ENCODE measurements around the gene RIT2.

Gene RIT2

DNA sequence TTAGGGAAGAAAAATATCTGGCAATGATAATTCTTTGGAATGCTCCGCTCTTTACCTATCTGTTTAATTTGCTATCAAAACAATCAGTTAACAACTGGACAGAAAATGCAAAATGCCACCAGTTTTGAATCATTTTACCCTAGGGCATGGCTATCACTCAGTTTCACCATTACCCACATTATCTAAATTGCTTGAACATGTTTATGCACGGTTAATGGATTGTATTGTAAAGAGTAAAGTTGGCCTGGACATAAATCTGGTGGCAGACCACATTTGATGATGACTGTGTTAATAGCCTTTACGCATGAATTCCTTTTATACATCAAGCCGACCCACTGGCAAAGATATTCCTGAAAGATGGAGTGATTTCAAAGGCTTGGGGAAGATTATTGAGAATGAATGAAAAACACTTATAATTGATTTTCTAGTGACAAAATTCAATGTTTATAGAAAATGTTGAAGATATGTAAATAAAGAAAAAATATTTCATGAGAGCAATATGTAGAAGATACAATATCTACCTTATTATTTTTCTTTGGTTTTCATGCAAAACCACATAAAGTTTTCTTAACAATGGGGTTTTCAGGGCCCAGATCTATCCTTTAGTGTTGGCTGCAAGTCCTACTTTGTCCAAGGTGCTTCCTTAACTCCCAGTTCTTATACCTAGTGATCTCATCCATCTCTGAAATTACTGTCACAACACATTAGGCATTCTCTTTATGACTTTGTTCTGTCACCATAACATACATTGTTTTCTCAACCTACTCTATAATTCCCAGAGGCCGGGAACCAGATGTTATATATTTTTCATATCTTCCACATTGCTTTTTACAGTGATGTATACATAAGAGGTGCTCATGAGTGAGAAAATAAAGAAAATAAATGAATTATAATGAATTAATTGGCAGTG lies 265.1 kb downstream of the RIT2 start (continued):
- TF ChIP-seq, protein P1, sequence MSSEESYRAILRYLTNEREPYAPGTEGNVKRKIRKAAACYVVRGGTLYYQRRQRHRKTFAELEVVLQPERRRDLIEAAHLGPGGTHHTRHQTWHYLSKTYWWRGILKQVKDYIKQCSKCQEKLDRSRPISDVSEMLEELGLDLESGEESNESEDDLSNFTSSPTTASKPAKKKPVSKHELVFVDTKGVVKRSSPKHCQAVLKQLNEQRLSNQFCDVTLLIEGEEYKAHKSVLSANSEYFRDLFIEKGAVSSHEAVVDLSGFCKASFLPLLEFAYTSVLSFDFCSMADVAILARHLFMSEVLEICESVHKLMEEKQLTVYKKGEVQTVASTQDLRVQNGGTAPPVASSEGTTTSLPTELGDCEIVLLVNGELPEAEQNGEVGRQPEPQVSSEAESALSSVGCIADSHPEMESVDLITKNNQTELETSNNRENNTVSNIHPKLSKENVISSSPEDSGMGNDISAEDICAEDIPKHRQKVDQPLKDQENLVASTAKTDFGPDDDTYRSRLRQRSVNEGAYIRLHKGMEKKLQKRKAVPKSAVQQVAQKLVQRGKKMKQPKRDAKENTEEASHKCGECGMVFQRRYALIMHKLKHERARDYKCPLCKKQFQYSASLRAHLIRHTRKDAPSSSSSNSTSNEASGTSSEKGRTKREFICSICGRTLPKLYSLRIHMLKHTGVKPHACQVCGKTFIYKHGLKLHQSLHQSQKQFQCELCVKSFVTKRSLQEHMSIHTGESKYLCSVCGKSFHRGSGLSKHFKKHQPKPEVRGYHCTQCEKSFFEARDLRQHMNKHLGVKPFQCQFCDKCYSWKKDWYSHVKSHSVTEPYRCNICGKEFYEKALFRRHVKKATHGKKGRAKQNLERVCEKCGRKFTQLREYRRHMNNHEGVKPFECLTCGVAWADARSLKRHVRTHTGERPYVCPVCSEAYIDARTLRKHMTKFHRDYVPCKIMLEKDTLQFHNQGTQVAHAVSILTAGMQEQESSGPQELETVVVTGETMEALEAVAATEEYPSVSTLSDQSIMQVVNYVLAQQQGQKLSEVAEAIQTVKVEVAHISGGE (tag by site-specific recombination; conservative IDR thresholded peaks at IDR 0.05; ENCODE audit: low read depth): no peak; the same call in 1 of the 2 replicates
- TF ChIP-seq ZNF571 (tag by site-specific recombination; IDR thresholded peaks at IDR 0.05) (no peak), ZXDB (tag by site-specific recombination; IDR thresholded peaks at IDR 0.05) (peak; percentile 95), KLF16 (tag by site-specific recombination; IDR thresholded peaks at IDR 0.05) (peak; percentile 56; the same call in 1 of the 2 replicates), HOXA7 (CRISPR knock-in tag; IDR thresholded peaks at IDR 0.05; ENCODE audit: borderline replicate concordance) (no peak), ZNF48 (tag by site-specific recombination; IDR thresholded peaks at IDR 0.05) (no peak), HOXD13 (CRISPR knock-in tag; IDR thresholded peaks at IDR 0.05; ENCODE audit: borderline replicate concordance) (peak; percentile 95), ZNF501 (tag by site-specific recombination; IDR thresholded peaks at IDR 0.05) (0 out of 2 replicates have a peak, but pooled peaks have one; percentile 57), SP7 (tag by site-specific recombination; IDR thresholded peaks at IDR 0.05) (peak; percentile 83), ZSCAN16 (tag by site-specific recombination; IDR thresholded peaks at IDR 0.05) (no peak), ZNF175 (tag by site-specific recombination; IDR thresholded peaks at IDR 0.05) (no peak), ZFHX2 (tag by site-specific recombination; conservative IDR thresholded peaks at IDR 0.05) (no peak; the same call in 1 of the 2 replicates), ZNF223 (tag by site-specific recombination; IDR thresholded peaks at IDR 0.05) (no peak), KLF9 (tag by site-specific recombination; IDR thresholded peaks at IDR 0.05; ENCODE audit: low read depth) (peak; percentile 52; the same call in 1 of the 2 replicates), ZNF776 (tag by site-specific recombination; IDR thresholded peaks at IDR 0.05; ENCODE audit: borderline replicate concordance) (no peak), ZNF23 (tag by site-specific recombination; IDR thresholded peaks at IDR 0.05; ENCODE audit: borderline replicate concordance) (no peak), ZNF121 (tag by site-specific recombination; IDR thresholded peaks at IDR 0.05) (no peak), ZNF610 (tag by site-specific recombination; IDR thresholded peaks at IDR 0.05; ENCODE audit: borderline replicate concordance) (peak; percentile 61; the same call in 1 of the 2 replicates), TRIM28 (IDR thresholded peaks at IDR 0.05; ENCODE audit: borderline replicate concordance, low read length) (no peak; the same call in 1 of the 2 replicates), ZNF626 (tag by site-specific recombination; IDR thresholded peaks at IDR 0.05) (peak; percentile 74; the same call in 1 of the 2 replicates), RBAK (tag by site-specific recombination; IDR thresholded peaks at IDR 0.05) (no peak), ZNF2 (tag by site-specific recombination; IDR thresholded peaks at IDR 0.05) (0 out of 2 replicates have a peak, but pooled peaks have one; percentile 54), ZSCAN23 (tag by site-specific recombination; IDR thresholded peaks at IDR 0.05) (peak; percentile 91; the same call in 1 of the 2 replicates), ZNF664 (tag by site-specific recombination; IDR thresholded peaks at IDR 0.05) (peak; percentile 67)
- TF ChIP-seq, protein P2, sequence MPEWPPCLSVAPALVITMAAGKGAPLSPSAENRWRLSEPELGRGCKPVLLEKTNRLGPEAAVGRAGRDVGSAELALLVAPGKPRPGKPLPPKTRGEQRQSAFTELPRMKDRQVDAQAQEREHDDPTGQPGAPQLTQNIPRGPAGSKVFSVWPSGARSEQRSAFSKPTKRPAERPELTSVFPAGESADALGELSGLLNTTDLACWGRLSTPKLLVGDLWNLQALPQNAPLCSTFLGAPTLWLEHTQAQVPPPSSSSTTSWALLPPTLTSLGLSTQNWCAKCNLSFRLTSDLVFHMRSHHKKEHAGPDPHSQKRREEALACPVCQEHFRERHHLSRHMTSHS (tag by site-specific recombination; IDR thresholded peaks at IDR 0.05): peak; percentile 91; the same call in 1 of the 2 replicates
- TF ChIP-seq, protein P3, sequence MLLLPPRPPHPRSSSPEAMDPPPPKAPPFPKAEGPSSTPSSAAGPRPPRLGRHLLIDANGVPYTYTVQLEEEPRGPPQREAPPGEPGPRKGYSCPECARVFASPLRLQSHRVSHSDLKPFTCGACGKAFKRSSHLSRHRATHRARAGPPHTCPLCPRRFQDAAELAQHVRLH (tag by site-specific recombination; IDR thresholded peaks at IDR 0.05): peak; percentile 98
- TF ChIP-seq, protein P4, sequence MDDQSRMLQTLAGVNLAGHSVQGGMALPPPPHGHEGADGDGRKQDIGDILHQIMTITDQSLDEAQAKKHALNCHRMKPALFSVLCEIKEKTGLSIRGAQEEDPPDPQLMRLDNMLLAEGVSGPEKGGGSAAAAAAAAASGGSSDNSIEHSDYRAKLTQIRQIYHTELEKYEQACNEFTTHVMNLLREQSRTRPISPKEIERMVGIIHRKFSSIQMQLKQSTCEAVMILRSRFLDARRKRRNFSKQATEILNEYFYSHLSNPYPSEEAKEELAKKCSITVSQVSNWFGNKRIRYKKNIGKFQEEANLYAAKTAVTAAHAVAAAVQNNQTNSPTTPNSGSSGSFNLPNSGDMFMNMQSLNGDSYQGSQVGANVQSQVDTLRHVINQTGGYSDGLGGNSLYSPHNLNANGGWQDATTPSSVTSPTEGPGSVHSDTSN (CRISPR knock-in tag; IDR thresholded peaks at IDR 0.05): no peak
- TF ChIP-seq, protein P5, sequence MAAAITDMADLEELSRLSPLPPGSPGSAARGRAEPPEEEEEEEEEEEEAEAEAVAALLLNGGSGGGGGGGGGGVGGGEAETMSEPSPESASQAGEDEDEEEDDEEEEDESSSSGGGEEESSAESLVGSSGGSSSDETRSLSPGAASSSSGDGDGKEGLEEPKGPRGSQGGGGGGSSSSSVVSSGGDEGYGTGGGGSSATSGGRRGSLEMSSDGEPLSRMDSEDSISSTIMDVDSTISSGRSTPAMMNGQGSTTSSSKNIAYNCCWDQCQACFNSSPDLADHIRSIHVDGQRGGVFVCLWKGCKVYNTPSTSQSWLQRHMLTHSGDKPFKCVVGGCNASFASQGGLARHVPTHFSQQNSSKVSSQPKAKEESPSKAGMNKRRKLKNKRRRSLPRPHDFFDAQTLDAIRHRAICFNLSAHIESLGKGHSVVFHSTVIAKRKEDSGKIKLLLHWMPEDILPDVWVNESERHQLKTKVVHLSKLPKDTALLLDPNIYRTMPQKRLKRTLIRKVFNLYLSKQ (tag by site-specific recombination; IDR thresholded peaks at IDR 0.05; ENCODE audit: borderline replicate concordance): no peak
- TF ChIP-seq, protein P6, sequence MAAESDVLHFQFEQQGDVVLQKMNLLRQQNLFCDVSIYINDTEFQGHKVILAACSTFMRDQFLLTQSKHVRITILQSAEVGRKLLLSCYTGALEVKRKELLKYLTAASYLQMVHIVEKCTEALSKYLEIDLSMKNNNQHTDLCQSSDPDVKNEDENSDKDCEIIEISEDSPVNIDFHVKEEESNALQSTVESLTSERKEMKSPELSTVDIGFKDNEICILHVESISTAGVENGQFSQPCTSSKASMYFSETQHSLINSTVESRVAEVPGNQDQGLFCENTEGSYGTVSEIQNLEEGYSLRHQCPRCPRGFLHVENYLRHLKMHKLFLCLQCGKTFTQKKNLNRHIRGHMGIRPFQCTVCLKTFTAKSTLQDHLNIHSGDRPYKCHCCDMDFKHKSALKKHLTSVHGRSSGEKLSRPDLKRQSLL (tag by site-specific recombination; IDR thresholded peaks at IDR 0.05): peak; percentile 53; the same call in 1 of the 2 replicates
- TF ChIP-seq, protein P7, sequence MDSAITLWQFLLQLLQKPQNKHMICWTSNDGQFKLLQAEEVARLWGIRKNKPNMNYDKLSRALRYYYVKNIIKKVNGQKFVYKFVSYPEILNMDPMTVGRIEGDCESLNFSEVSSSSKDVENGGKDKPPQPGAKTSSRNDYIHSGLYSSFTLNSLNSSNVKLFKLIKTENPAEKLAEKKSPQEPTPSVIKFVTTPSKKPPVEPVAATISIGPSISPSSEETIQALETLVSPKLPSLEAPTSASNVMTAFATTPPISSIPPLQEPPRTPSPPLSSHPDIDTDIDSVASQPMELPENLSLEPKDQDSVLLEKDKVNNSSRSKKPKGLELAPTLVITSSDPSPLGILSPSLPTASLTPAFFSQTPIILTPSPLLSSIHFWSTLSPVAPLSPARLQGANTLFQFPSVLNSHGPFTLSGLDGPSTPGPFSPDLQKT (IDR thresholded peaks at IDR 0.05; ENCODE audit: borderline replicate concordance, low read depth, low read length): no peak
